Raji (cell line): ENCODE measurements around the gene TMEM61.

Experiments used
- POLR2A ChIP-seq: IDR thresholded peaks from 2 replicates; pipeline ENCODE4 v1.6.1; 2011; ENCODE audit warnings: low read depth, low read length, control low read depth; ENCODE audit not compliant: insufficient read depth

Gene TMEM61

DNA sequence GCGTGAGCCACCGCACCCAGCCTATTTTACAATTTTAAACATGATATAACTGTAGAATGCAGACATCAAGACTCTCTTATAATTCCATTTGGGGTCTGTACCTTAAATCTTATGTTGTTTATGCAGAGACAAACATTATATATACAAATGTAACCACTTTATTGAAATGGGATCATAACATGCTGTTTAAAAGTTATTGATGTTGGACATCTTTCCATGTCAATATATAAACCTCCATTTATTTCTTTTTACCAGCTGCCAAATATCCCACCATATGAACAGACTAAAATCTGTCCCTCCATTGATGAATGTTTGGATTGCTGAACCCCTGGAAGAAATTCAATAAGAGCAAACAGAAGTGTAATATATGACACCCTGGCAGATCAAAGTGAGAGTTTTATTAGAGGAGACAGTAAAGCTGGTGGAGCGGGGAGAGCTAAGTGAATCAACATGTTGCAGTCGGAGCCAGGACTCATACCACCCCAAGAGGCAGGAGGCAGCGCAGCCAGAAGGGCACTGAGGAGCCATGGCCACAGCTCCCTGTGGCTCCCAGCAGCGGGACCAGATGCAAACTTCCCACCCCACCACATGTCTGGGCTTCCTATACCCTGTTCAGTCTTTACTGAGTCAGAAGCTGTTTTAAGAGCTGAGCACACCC is 54.2 kb downstream of the TMEM61 start:
- TF ChIP-seq POLR2A, result no peak

DNA sequence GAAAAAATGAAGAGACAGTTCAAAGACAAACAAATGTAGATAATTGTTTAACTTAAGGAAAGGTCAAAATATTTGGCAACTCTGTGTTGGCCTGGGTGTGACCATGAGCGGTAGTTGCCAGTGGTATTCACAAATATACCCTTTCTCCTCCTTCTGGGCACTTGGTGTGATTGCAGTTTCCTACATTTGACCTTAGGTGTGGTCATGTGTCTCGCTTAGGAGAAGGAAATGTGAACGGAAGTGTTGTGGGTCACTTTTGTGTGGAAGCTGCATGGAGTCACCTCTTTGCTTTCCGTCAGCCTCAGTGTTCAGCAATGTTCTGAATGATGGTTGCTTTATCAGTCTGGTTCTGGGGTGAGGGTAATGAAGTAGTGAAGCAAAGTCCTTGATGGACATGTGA is 55.5 kb downstream of the TMEM61 start:
- TF ChIP-seq POLR2A, result no peak

DNA sequence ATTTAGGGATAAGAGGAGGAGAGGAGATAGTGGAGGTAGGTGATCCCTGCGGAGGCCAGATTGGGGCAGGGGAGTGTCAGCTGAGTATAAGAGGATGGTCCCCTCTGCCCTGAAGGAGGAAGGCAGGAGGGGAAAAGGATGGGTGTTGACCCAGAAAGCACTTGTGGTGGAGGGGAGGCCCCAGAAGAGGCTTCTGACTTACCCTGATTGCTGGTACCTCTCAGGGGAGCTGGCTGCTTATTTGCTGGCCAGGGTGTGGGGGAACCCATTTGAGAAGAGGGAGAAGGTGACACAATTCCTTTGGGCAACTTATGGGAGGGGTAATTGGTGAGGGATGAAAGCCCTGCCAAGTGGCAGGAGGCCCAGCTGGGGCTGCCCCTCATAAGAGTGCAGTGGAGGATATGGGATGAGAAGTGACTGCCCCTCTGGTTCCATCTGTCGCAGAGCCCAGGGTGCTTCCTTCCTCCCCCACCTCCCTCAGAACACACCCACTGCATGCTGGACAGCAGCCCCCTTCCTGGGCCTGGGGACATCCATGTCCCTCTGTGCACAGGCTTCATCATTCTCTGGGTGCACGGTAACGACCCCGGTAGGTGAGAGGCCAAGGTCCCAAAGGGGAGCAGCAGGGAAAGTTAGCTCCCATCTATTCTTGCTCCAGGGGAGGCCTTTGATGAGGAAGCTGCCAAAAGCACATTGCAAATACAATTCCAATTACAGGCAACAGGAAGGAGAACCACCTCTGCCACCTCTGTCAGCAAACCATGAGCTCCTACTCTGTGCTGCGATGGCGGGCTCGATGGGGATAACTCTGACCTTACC is 57.5 kb downstream of the TMEM61 start:
- no peak for TF ChIP-seq POLR2A

DNA sequence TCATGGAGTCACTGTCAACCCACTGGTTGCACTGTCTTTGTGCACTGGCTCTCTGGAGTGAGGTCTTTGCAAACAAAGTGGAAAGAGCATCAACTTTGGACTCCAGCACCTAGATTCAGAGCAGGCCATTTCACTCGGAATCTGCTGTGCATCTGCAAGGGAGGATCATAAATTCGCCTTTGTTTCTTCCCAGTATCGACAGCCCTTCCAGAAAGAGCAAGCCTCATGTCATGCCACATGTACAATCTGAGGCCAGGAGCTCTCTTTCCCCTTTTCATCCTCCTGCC is 58.1 kb downstream of the TMEM61 start:
- no peak for TF ChIP-seq POLR2A

DNA sequence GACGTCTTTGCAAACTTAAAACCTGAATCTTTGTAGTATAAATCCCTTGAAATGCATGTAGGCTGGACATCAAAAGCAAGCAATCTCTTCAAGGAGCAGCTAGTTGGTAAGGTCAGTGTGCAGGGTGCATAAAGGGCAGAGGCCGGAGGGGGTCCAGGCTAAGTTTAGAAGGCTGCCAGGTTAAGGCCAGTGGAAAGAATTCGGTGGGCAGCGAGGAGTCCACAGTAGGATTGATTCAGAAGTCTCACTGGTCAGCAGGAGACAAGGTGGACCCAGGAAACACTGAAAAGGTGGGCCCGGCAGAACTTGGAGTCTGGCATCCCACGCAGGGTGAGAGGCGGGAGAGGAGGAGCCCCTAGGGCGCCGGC is 58.5 kb downstream of the TMEM61 start:
- TF ChIP-seq POLR2A, result no peak

DNA sequence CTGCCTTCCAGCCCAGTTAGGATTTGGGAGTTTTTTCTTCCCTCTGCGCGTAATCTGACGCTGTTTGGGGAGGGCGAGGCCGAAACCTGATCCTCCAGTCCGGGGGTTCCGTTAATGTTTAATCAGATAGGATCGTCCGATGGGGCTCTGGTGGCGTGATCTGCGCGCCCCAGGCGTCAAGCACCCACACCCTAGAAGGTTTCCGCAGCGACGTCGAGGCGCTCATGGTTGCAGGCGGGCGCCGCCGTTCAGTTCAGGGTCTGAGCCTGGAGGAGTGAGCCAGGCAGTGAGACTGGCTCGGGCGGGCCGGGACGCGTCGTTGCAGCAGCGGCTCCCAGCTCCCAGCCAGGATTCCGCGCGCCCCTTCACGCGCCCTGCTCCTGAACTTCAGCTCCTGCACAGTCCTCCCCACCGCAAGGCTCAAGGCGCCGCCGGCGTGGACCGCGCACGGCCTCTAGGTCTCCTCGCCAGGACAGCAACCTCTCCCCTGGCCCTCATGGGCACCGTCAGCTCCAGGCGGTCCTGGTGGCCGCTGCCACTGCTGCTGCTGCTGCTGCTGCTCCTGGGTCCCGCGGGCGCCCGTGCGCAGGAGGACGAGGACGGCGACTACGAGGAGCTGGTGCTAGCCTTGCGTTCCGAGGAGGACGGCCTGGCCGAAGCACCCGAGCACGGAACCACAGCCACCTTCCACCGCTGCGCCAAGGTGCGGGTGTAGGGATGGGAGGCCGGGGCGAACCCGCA is 59.1 kb downstream of the TMEM61 start, which contains the start of gene PCSK9:
PCSK9 (plus strand) TSS at position 207 of the 741 bp plus-strand sequence; CDS start at position 497, 290 bp downstream.
- no peak for TF ChIP-seq POLR2A

DNA sequence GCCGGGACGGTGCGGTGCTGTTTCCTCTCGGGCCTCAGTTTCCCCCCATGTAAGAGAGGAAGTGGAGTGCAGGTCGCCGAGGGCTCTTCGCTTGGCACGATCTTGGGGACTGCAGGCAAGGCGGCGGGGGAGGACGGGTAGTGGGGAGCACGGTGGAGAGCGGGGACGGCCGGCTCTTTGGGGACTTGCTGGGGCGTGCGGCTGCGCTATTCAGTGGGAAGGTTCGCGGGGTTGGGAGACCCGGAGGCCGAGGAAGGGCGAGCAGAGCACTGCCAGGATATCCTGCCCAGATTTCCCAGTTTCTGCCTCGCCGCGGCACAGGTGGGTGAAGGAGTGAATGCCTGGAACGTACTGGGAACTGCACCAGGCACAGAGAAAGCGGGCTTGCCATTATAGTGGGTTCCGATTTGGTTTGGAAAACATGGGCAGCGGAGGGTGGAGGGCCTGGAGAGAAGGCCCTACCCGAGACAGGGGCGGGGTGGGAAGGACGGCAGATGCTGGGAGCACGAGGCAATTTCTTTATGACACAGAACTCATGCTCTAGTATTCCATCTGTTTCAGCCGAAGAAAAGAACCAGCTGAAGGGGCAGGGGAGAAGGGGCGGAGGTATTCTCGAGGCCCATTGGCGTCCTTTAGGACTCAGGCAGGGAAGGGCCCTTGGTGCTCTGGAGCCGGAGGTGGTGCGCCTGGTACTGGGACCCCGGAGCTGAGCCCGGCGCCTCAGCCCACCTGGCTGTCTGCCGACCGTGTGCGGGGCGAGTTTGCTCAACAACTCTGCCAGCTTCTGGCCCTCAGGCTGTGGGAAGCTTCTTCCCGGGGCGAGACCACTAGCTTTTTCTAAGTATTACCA is 59.9 kb downstream of the TMEM61 start:
- TF ChIP-seq POLR2A, result no peak

DNA sequence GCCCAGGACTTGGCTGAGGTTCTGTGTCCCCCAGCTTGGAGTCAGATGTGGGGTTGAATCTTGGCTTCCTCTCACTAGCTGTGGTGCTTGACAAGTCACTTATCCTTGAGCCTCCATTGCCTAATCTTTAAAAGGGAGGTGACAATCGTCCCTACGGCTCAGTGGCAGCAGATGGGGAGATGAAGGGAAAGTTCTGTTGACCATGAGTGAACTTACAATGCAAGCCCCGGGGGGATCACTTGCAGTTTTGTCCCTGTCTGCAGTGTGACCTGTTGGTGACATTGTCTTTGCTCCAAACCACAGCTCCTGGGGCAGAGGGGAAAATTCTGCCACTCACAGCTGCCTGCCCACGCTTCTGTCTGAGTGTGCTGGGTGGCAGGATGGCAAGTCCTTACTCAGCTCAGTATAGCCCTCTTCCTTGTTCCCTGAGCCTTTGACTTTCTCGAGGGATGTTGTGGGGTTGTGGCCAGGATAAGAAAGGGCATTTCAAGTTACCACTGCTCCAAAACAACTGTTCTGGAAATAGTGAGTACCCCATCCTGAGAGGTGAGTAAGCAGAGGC is 60.6 kb downstream of the TMEM61 start:
- TF ChIP-seq POLR2A, result no peak

DNA sequence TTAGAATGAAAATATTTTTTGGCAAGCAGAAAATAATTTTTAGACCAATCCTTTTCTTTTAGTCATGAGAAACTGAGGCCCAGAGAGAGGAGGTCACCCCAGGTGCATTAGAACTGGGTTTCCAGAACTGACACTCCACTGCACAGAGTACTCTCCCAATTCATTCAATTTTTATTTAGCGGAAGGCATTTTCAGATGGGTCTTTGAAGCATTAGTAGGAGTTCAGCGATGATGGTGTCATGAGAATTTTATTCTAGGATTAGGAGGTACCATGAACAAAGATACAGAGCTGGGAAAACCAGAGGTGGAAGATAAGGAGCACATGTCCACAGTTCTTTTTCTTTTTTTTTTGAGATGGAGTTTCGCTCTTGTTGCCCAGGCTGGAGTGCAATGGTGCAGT is 61.2 kb downstream of the TMEM61 start:
- TF ChIP-seq POLR2A, result no peak
